Thyroid gland (tissue), 4 donors: ENCODE data around the gene PDE4B.

ENCODE experiments used
- POLR2A ChIP-seq, 2 donors: fragments of 450-650 bp; IDR thresholded peaks; one replicate each; pipeline ENCODE4 v1.6.1; 2017; ENCODE audit warnings: antibody characterized with exemption in 2 of 2, mild to moderate bottlenecking in 2 of 2, moderate library complexity in 1 of 2
- TF ChIP-seq, protein P1 (sequence below), 6 experiments: fragments of 200-600 bp in 3 of 6; fragments of 450-650 bp in 3 of 6; sonication (generic) in 3 of 6; IDR thresholded peaks; one replicate each; pipeline ENCODE4 v1.5.1; 2016 to 2019; ENCODE audit warnings: antibody characterized with exemption in 6 of 6, mild to moderate bottlenecking in 2 of 6, inconsistent platforms in 1 of 6, moderate library complexity in 1 of 6

DNA sequence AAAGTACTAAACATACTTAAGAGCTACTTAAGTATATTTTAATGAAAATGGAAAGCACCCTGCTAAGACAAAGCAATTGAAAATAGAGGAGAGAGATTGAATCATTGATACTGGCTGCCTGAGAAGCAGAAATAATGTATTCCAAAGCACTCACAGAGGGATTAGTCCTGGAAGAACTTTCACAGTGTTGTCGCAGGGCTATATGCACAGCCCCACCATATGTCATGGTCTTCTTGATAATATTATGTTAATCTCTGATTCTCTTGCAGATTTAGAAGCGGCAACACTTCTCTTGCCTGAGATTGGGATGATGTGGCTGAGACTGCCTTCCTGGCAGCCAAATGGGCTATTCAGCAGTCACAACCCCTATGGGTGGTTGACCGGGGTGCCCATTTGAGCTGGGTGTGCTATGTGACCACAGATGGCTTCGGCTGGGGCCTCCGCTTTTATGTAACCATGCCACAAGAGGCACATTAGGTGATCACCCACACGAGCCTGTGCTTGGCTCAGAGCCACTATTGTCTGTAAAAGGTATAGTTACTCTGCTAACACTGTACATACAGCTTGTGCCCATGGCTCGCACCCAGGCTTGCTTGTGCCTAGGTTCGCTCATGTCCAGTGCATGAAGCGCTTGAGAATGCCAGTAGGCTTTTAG is 589.1 kb downstream of the PDE4B start:
- TF ChIP-seq, protein P1, sequence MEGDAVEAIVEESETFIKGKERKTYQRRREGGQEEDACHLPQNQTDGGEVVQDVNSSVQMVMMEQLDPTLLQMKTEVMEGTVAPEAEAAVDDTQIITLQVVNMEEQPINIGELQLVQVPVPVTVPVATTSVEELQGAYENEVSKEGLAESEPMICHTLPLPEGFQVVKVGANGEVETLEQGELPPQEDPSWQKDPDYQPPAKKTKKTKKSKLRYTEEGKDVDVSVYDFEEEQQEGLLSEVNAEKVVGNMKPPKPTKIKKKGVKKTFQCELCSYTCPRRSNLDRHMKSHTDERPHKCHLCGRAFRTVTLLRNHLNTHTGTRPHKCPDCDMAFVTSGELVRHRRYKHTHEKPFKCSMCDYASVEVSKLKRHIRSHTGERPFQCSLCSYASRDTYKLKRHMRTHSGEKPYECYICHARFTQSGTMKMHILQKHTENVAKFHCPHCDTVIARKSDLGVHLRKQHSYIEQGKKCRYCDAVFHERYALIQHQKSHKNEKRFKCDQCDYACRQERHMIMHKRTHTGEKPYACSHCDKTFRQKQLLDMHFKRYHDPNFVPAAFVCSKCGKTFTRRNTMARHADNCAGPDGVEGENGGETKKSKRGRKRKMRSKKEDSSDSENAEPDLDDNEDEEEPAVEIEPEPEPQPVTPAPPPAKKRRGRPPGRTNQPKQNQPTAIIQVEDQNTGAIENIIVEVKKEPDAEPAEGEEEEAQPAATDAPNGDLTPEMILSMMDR (IDR thresholded peaks at IDR 0.05) = no peak
- TF ChIP-seq POLR2A (IDR thresholded peaks at IDR 0.05) = no peak
